ENCODE measurements around the gene LILRB5. TPM values are rescaled to one million over a fixed set of nuclear protein-coding genes. Genes with fewer than 3 reads are reported as not detected.

Gene LILRB5
- total and polyA plus RNA-seq, 9 of the 15 experiments (the other 6 are each of a cell fraction or from before 2014, with no cell fraction given), result not detected

DNA sequence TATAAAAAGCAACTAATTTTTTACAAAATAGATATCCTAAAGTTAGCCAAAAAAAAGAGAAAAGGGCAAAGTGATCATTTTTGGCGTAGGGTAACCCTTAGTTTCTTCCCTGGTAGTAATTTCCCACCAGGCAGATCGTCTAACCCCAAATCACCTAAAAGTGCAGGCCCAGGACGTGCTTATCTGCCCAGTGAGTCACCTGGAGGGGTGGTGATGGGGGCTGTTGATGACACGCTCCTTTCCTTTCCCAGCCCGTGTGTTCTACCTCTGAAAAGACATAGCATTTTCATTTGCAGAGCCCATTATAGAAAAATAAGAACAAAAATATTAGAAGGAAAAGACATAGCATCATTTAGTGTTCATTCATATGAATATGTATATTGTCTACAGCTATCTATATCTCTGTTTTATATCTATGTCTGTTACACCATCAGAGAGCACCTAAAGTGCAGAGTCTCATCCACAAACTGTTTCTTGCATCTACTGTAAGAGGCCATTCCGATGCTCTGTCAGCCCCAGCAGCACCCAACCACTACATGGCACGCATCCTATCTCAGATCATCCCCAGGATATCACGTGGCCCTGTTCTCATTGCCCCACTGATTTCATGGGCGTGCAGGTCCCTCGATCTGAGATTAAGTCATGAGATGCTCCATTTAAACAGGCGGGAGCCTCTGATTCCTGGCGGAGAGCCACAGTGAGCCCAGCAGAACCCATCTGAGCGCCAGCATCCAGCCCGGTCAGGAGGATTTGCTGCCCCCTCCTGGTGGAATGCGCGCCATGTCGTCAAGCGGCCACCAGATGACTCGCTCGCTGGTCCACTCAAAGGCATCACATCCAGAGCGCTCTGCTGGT lies 25.8 kb downstream of the LILRB5 start (continued):
- TF ChIP-seq, protein P1, sequence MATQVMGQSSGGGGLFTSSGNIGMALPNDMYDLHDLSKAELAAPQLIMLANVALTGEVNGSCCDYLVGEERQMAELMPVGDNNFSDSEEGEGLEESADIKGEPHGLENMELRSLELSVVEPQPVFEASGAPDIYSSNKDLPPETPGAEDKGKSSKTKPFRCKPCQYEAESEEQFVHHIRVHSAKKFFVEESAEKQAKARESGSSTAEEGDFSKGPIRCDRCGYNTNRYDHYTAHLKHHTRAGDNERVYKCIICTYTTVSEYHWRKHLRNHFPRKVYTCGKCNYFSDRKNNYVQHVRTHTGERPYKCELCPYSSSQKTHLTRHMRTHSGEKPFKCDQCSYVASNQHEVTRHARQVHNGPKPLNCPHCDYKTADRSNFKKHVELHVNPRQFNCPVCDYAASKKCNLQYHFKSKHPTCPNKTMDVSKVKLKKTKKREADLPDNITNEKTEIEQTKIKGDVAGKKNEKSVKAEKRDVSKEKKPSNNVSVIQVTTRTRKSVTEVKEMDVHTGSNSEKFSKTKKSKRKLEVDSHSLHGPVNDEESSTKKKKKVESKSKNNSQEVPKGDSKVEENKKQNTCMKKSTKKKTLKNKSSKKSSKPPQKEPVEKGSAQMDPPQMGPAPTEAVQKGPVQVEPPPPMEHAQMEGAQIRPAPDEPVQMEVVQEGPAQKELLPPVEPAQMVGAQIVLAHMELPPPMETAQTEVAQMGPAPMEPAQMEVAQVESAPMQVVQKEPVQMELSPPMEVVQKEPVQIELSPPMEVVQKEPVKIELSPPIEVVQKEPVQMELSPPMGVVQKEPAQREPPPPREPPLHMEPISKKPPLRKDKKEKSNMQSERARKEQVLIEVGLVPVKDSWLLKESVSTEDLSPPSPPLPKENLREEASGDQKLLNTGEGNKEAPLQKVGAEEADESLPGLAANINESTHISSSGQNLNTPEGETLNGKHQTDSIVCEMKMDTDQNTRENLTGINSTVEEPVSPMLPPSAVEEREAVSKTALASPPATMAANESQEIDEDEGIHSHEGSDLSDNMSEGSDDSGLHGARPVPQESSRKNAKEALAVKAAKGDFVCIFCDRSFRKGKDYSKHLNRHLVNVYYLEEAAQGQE (IDR thresholded peaks at IDR 0.05; ENCODE audit: borderline replicate concordance), result peak; percentile 92
- TF ChIP-seq, protein P1 (CRISPR knock-in tag; IDR thresholded peaks at IDR 0.05; ENCODE audit: low read depth), result no peak
- 0 out of 2 replicates have a peak, but pooled peaks have one; percentile 48 for TF ChIP-seq ZNF12 (CRISPR knock-in tag; IDR thresholded peaks at IDR 0.05)
- TF ChIP-seq, protein P2, sequence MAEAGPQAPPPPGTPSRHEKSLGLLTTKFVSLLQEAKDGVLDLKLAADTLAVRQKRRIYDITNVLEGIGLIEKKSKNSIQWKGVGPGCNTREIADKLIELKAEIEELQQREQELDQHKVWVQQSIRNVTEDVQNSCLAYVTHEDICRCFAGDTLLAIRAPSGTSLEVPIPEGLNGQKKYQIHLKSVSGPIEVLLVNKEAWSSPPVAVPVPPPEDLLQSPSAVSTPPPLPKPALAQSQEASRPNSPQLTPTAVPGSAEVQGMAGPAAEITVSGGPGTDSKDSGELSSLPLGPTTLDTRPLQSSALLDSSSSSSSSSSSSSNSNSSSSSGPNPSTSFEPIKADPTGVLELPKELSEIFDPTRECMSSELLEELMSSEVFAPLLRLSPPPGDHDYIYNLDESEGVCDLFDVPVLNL (CRISPR knock-in tag; IDR thresholded peaks at IDR 0.05; ENCODE audit: low read depth), result no peak
- TF ChIP-seq ZNF696 (CRISPR knock-in tag; conservative IDR thresholded peaks at IDR 0.05), result no peak
- TF ChIP-seq RB1 (IDR thresholded peaks at IDR 0.05; ENCODE audit: low read depth), result peak; percentile 83
- TF ChIP-seq, protein P3, sequence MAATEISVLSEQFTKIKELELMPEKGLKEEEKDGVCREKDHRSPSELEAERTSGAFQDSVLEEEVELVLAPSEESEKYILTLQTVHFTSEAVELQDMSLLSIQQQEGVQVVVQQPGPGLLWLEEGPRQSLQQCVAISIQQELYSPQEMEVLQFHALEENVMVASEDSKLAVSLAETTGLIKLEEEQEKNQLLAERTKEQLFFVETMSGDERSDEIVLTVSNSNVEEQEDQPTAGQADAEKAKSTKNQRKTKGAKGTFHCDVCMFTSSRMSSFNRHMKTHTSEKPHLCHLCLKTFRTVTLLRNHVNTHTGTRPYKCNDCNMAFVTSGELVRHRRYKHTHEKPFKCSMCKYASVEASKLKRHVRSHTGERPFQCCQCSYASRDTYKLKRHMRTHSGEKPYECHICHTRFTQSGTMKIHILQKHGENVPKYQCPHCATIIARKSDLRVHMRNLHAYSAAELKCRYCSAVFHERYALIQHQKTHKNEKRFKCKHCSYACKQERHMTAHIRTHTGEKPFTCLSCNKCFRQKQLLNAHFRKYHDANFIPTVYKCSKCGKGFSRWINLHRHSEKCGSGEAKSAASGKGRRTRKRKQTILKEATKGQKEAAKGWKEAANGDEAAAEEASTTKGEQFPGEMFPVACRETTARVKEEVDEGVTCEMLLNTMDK (IDR thresholded peaks at IDR 0.05; ENCODE audit: borderline replicate concordance, insufficient read depth, low read depth, low read length, poor library complexity, severe bottlenecking), result peak; percentile 17
- no peak for TF ChIP-seq FUS (optimal IDR thresholded peaks at IDR 0.05; ENCODE audit: low read depth, low read length)
- peak in 2 of 3 experiments; percentile 53 to 65 for TF ChIP-seq YY1 (IDR thresholded peaks at IDR 0.05; ENCODE audit: borderline replicate concordance in 1 of 3, control insufficient read depth in 1 of 3, extremely low read depth in 1 of 3, insufficient read depth in 3 of 3, insufficient read length in 1 of 3, insufficient replicate concordance in 2 of 3, low read depth in 1 of 3, low read length in 2 of 3)
- TF ChIP-seq ZNF3 (CRISPR knock-in tag; IDR thresholded peaks at IDR 0.05), result no peak
- TF ChIP-seq, protein P4, sequence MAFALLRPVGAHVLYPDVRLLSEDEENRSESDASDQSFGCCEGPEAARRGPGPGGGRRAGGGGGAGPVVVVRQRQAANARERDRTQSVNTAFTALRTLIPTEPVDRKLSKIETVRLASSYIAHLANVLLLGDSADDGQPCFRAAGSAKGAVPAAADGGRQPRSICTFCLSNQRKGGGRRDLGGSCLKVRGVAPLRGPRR (CRISPR knock-in tag; IDR thresholded peaks at IDR 0.05), result no peak
- TF ChIP-seq ZNF408 (CRISPR knock-in tag; IDR thresholded peaks at IDR 0.05; ENCODE audit: low read depth), result no peak
- TF ChIP-seq IFI16 (CRISPR knock-in tag; IDR thresholded peaks at IDR 0.05), result no peak
- no peak for TF ChIP-seq TCF7L2 (IDR thresholded peaks at IDR 0.05; ENCODE audit: low read depth, low read length)
